ENCODE data around the gene PKNOX2. TPM values are rescaled to one million over a fixed set of nuclear protein-coding genes. Genes with fewer than 3 reads are reported as not detected.

PKNOX2 gene
- total and polyA plus RNA-seq, 9 of the 15 experiments (the other 6 are each of a cell fraction or from before 2014, with no cell fraction given), result not detected

GRCh38 chr11:125273519-125274000, 109.0 kb downstream of the PKNOX2 start (continued):
- TF ChIP-seq DDX20 (tag; IDR thresholded peaks at IDR 0.05; ENCODE audit: low read depth) (no peak), PTTG1 (tag; IDR thresholded peaks at IDR 0.05; ENCODE audit: low read depth) (peak; percentile 82), NBN (IDR thresholded peaks at IDR 0.05; ENCODE audit: low read depth) (no peak), CBFA2T2 (conservative IDR thresholded peaks at IDR 0.05) (peak; percentile 48), ZNF592 (IDR thresholded peaks at IDR 0.05) (peak; percentile 51; the same call in 1 of the 2 replicates), MXI1 (IDR thresholded peaks at IDR 0.05; ENCODE audit: low read depth, low read length) (no peak), MAFK (IDR thresholded peaks at IDR 0.05; ENCODE audit: low read length) (no peak), FOXA3 (CRISPR knock-in tag; conservative IDR thresholded peaks at IDR 0.05 in 1 of 2, IDR thresholded peaks at IDR 0.05 in 1 of 2) (0 out of 4 replicates have a peak, but pooled peaks of 1 of the 2 experiments have one; percentile 11), RBM25 (IDR thresholded peaks at IDR 0.05; ENCODE audit: low read depth, low read length, severe bottlenecking) (no peak), PATZ1 (CRISPR knock-in tag; IDR thresholded peaks at IDR 0.05; ENCODE audit: borderline replicate concordance) (no peak), ZNF324 (CRISPR knock-in tag; IDR thresholded peaks at IDR 0.05) (no peak), MEIS2 (IDR thresholded peaks at IDR 0.05; ENCODE audit: partially characterized antibody) (no peak), BCL6 (CRISPR knock-in tag; IDR thresholded peaks at IDR 0.05) (peak; percentile 87), HCFC1 (IDR thresholded peaks at IDR 0.05; ENCODE audit: low read depth, low read length) (no peak), TAL1 (IDR thresholded peaks at IDR 0.05) (peak; percentile 64), ARID1B (IDR thresholded peaks at IDR 0.05) (peak; percentile 79), PPARD (CRISPR knock-in tag; IDR thresholded peaks at IDR 0.05) (no peak)
- TF ChIP-seq, protein P1, sequence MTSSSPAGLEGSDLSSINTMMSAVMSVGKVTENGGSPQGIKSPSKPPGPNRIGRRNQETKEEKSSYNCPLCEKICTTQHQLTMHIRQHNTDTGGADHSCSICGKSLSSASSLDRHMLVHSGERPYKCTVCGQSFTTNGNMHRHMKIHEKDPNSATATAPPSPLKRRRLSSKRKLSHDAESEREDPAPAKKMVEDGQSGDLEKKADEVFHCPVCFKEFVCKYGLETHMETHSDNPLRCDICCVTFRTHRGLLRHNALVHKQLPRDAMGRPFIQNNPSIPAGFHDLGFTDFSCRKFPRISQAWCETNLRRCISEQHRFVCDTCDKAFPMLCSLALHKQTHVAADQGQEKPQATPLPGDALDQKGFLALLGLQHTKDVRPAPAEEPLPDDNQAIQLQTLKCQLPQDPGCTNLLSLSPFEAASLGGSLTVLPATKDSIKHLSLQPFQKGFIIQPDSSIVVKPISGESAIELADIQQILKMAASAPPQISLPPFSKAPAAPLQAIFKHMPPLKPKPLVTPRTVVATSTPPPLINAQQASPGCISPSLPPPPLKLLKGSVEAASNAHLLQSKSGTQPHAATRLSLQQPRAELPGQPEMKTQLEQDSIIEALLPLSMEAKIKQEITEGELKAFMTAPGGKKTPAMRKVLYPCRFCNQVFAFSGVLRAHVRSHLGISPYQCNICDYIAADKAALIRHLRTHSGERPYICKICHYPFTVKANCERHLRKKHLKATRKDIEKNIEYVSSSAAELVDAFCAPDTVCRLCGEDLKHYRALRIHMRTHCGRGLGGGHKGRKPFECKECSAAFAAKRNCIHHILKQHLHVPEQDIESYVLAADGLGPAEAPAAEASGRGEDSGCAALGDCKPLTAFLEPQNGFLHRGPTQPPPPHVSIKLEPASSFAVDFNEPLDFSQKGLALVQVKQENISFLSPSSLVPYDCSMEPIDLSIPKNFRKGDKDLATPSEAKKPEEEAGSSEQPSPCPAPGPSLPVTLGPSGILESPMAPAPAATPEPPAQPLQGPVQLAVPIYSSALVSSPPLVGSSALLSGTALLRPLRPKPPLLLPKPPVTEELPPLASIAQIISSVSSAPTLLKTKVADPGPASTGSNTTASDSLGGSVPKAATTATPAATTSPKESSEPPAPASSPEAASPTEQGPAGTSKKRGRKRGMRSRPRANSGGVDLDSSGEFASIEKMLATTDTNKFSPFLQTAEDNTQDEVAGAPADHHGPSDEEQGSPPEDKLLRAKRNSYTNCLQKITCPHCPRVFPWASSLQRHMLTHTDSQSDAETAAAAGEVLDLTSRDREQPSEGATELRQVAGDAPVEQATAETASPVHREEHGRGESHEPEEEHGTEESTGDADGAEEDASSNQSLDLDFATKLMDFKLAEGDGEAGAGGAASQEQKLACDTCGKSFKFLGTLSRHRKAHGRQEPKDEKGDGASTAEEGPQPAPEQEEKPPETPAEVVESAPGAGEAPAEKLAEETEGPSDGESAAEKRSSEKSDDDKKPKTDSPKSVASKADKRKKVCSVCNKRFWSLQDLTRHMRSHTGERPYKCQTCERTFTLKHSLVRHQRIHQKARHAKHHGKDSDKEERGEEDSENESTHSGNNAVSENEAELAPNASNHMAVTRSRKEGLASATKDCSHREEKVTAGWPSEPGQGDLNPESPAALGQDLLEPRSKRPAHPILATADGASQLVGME (CRISPR knock-in tag; IDR thresholded peaks at IDR 0.05), result 0 out of 2 replicates have a peak, but pooled peaks have one; percentile 51
